NCI-H748 treated with DMSO at 0.1 percent for 48 hours (cell line): Measurements from ENCODE around the gene CNOT6.
"Not testable (repeated sequence)": the region's sequence is repeated elsewhere in the genome, so short reads cannot be mapped to it uniquely, and the experiment has no call there.

Experiments
- DNase-seq: peaks from one replicate; lab custom pipeline; 2025; lab: John Stamatoyannopoulos, UW

CNOT6 gene

GRCh38 chr5:180494060-180494509 lies at the start of gene CNOT6:
TSS of gene CNOT6 (plus strand) at chr5:180494379. CDS start at chr5:180529277, 34,898 bp downstream.
- peak; percentile 76 for DNase-seq

- no peak for DNase-seq
Measured at GRCh38 chr5:180454752-180455151, 39.4 kb upstream of the CNOT6 start.

- no peak for DNase-seq
Measured at GRCh38 chr5:180455872-180456271, 38.3 kb upstream of the CNOT6 start.

GRCh38 chr5:180456792-180457191 lies 37.4 kb upstream of the CNOT6 start:
- DNase-seq = no peak

GRCh38 chr5:180458852-180459673 lies 35.1 kb upstream of the CNOT6 start:
- DNase-seq = not testable (repeated sequence)

GRCh38 chr5:180459674-180460142 lies 34.5 kb upstream of the CNOT6 start:
- not testable (repeated sequence) for DNase-seq

- DNase-seq = no peak
Measured at GRCh38 chr5:180460834-180461233, 33.3 kb upstream of the CNOT6 start.

- DNase-seq = no peak
Measured at GRCh38 chr5:180461303-180461702, 32.9 kb upstream of the CNOT6 start.

- DNase-seq = no peak
Measured at GRCh38 chr5:180463216-180463900, 30.8 kb upstream of the CNOT6 start.

GRCh38 chr5:180463916-180464602 lies 30.1 kb upstream of the CNOT6 start:
- DNase-seq = no peak

GRCh38 chr5:180464603-180464970 lies 29.6 kb upstream of the CNOT6 start:
- no peak for DNase-seq

GRCh38 chr5:180465052-180465451 lies 29.1 kb upstream of the CNOT6 start:
- not testable (repeated sequence) for DNase-seq

- DNase-seq = no peak
Measured at GRCh38 chr5:180466316-180466715, 27.9 kb upstream of the CNOT6 start.

- no peak for DNase-seq
Measured at GRCh38 chr5:180467028-180467975, 26.9 kb upstream of the CNOT6 start.

GRCh38 chr5:180467989-180468731 lies 26.0 kb upstream of the CNOT6 start:
- DNase-seq = no peak

- DNase-seq = no peak
Measured at GRCh38 chr5:180468732-180469585, 25.2 kb upstream of the CNOT6 start.

GRCh38 chr5:180469586-180469865 lies 24.7 kb upstream of the CNOT6 start:
- DNase-seq = no peak

GRCh38 chr5:180469866-180470265 lies 24.3 kb upstream of the CNOT6 start:
- DNase-seq = no peak

GRCh38 chr5:180470361-180470760 lies 23.8 kb upstream of the CNOT6 start:
- no peak for DNase-seq
